K562 (cell line): Measurements from ENCODE around the gene SRBD1. TPM values are rescaled to one million over a fixed set of nuclear protein-coding genes. Genes with fewer than 3 reads are reported as not detected.

Experiments used
- ATAC-seq: fragments of 200-7000 bp; cut with Tn5 transposase; 3 replicates; pipeline ENCODE4 v1.9.1; 2020; ENCODE audit warnings: moderate library complexity
- Bru-seq: library from RNA; stranded (reverse); fragments of 400-500 nt; gene quantifications from one replicate; lab custom pipeline; 2021; lab: Mats Ljungman, UMichigan
- BruChase-seq, 2 experiments: library from RNA; stranded (reverse); fragments of 400-500 nt; gene quantifications; one replicate each; lab custom pipeline; 2021; lab: Mats Ljungman, UMichigan
- BruUV-seq: library from RNA; stranded (reverse); fragments of 400-500 nt; replicated peaks from 2 replicates; lab custom pipeline; 2021; lab: Mats Ljungman, UMichigan
- CTCF ChIA-PET: fragments of 300-600 bp; formaldehyde crosslinking; extraction: SDS; loops from one replicate; lab custom pipeline; 2021; ENCODE audit warnings: low intra/inter-chr PET ratio; lab: Yijun Ruan, JAX
- POLR2A ChIA-PET: fragments of 300-600, 350-650 bp; sonication (Branson Sonifier 250); formaldehyde crosslinking; extraction: SDS; loops from one replicate; lab custom pipeline; 2021; ENCODE audit warnings: antibody characterized with exemption, inconsistent platforms; lab: Yijun Ruan, JAX
- DNase-seq, 4 experiments: peaks; one replicate each; pipeline versions ENCODE4 v3.0.0 to v3.0.0-alpha.2; 2011 to 2018; ENCODE audit warnings: low spot score in 3 of 4, mixed read lengths in 3 of 4; ENCODE audit errors: extremely low read depth in 1 of 4
- FAIRE-seq: peaks from 2 replicates; lab custom pipeline; 2011; peaks lifted over from hg19 to GRCh38; lab: Jason Lieb, UNC
- H2AFZ ChIP-seq: 2 replicates; pipeline ENCODE4 v1.6.0; 2011; ENCODE audit warnings: low read depth, low read length, control low read depth, inconsistent platforms
- H3K27ac ChIP-seq: fragments of 200-600 bp; 3 replicates; pipeline ENCODE4 v1.8.0; 2011; ENCODE audit warnings: low read depth, mild to moderate bottlenecking, control low read depth, inconsistent platforms, low read length, moderate library complexity, mixed read lengths; ENCODE audit errors: extremely low read depth
- H3K27me3 ChIP-seq, 2 experiments: fragments of 300-600 bp in 1 of 2; 2 replicates in 1 of 2; 3 replicates in 1 of 2; pipeline versions ENCODE4 v1.6.0 to v1.8.0; 2011; ENCODE audit warnings: inconsistent platforms in 2 of 2, low read length in 2 of 2, mild to moderate bottlenecking in 1 of 2, mixed read lengths in 1 of 2, moderate library complexity in 1 of 2; ENCODE audit not compliant: control insufficient read depth in 2 of 2, insufficient read depth in 2 of 2
- H3K36me3 ChIP-seq: fragments of 300-600 bp; 3 replicates; pipeline ENCODE4 v1.8.0; 2011; ENCODE audit warnings: mild to moderate bottlenecking, low read length, inconsistent platforms; ENCODE audit not compliant: control insufficient read depth, insufficient read depth
- H3K4me1 ChIP-seq, 2 experiments: fragments of 200-600 bp in 1 of 2; replicated peaks in 1 of 2; 2 replicates in 1 of 2; 3 replicates in 1 of 2; pipeline versions ENCODE4 v1.5.1 to v1.8.0; 2011; ENCODE audit warnings: inconsistent platforms in 2 of 2, low read length in 2 of 2, mild to moderate bottlenecking in 1 of 2, mixed read lengths in 1 of 2, moderate library complexity in 1 of 2; ENCODE audit not compliant: control insufficient read depth in 2 of 2, insufficient read depth in 2 of 2
- H3K4me2 ChIP-seq: 2 replicates; pipeline ENCODE4 v1.6.1; 2011; ENCODE audit warnings: low read length, control low read depth, inconsistent platforms, mixed read lengths; ENCODE audit not compliant: insufficient read depth
- H3K4me3 ChIP-seq: fragments of 200-600 bp; sonication (generic), shearing (Covaris generic); 2 replicates; pipeline ENCODE4 v1.5.1; 2016; ENCODE audit warnings: control low read depth, inconsistent platforms
- H3K79me2 ChIP-seq: fragments of 200-600 bp; 3 replicates; pipeline ENCODE4 v1.8.0; 2011; ENCODE audit warnings: low read length, inconsistent platforms; ENCODE audit not compliant: control insufficient read depth, insufficient read depth
- H3K9ac ChIP-seq, 2 experiments: 2 replicates each; pipeline versions ENCODE4 v1.6.0 to v1.6.1; 2011; ENCODE audit warnings: low read depth in 2 of 2, low read length in 2 of 2, control low read depth in 1 of 2, inconsistent platforms in 1 of 2, mild to moderate bottlenecking in 1 of 2, mixed read lengths in 1 of 2; ENCODE audit not compliant: insufficient read depth in 1 of 2
- H3K9me1 ChIP-seq: one replicate; pipeline ENCODE4 v1.6.0; 2011; ENCODE audit warnings: inconsistent platforms, mild to moderate bottlenecking, low read length, moderate library complexity; ENCODE audit not compliant: control insufficient read depth, insufficient read depth
- H3K9me3 ChIP-seq: replicated peaks from 2 replicates; pipeline ENCODE4 v1.5.1; 2011; ENCODE audit warnings: low read depth, low read length, inconsistent platforms; ENCODE audit not compliant: control insufficient read depth, insufficient read depth
- H4K20me1 ChIP-seq: replicated peaks from 2 replicates; pipeline ENCODE4 v1.6.1; 2011; ENCODE audit warnings: low read length, inconsistent platforms, mixed read lengths; ENCODE audit not compliant: control insufficient read depth, insufficient read depth
- ATF1 ChIP-seq, 2 experiments: fragments of 450-650 bp in 1 of 2; IDR thresholded peaks; 2 replicates each; pipeline ENCODE4 v1.6.1; 2016; ENCODE audit warnings: missing compliant biosample characterization in 1 of 2, missing genetic modification characterization in 1 of 2
- CREBBP ChIP-seq: IDR thresholded peaks from one replicate; pipeline ENCODE4 v1.6.1; 2012; ENCODE audit warnings: low read depth, mild to moderate bottlenecking, control low read depth, inconsistent platforms, low read length
- MBD2 ChIP-seq: sonication (generic); IDR thresholded peaks from 2 replicates; pipeline ENCODE4 v1.6.1; 2016; ENCODE audit warnings: low read depth, borderline replicate concordance
- ZBTB40 ChIP-seq, 2 experiments: fragments of 450-650 bp in 1 of 2; sonication (generic) in 1 of 2; formaldehyde crosslinking in 1 of 2; IDR thresholded peaks; 2 replicates each; pipeline versions ENCODE4 v1.7.1 to v1.9.0; 2016 to 2022; ENCODE audit warnings: inconsistent platforms in 1 of 2, mild to moderate bottlenecking in 1 of 2, missing genetic modification reagents in 1 of 2
- WGBS: fragments of 100-300 bp; shearing (Covaris generic); methylation state at CpG from one replicate; pipeline ENCODE4 v1.1.6; 2016; ENCODE audit warnings: low coverage, mixed read lengths; ENCODE audit not compliant: insufficient coverage; ENCODE audit errors: missing lambda C conversion rate; 5-methylcytosine and 5-hydroxymethylcytosine counted together
- in situ Hi-C: fragments of 300-500 bp; cut with MboI; formaldehyde crosslinking; loops from 4 replicates; pipeline ENCODE4 v1.15.0; 2018; ENCODE audit warnings: inconsistent platforms, mixed read lengths
- intact Hi-C: fragments of 100-400 bp; cut with micrococcal nuclease; formaldehyde crosslinking; loops from 2 replicates; pipeline ENCODE4 v1.14.2; 2022
- long read RNA-seq, 3 experiments: library from polyadenylated mRNA in 2 of 3; library from RNA in 1 of 3; unstranded in 2 of 3; stranded (forward) in 1 of 3; transcript quantifications; one replicate each; pipeline ENCODE4 v2.0.0, GENCODE V29; 2019 to 2022
- polyA minus RNA-seq, 3 experiments: library from RNA; depleted of rRNA, polyadenylated mRNA; stranded (reverse); fragments of >200 nt; gene quantifications; 2 replicates each; pipeline ENCODE4 v1.2.3, GENCODE V29; 2011
- polyA plus RNA-seq, 8 experiments: library from polyadenylated mRNA; depleted of rRNA in 4 of 8; stranded (reverse) in 5 of 8; unstranded in 3 of 8; fragments of >200 nt; fragmentation: Nextera tagmentation in 2 of 8; fragmentation: Illumina TruSeq in 1 of 8; extraction: Ambion mirVana in 2 of 8; extraction: Trizol in 1 of 8; gene quantifications; 2 replicates each; pipeline versions ENCODE4 v1.2.1 to v1.2.3, GENCODE V29; 2011 to 2014; ENCODE audit warnings: inconsistent platforms in 1 of 8, missing spikeins in 1 of 8
- total RNA-seq, 7 experiments: library from RNA; depleted of rRNA in 6 of 7; stranded (reverse); fragments of >200 nt in 6 of 7; fragmentation: Illumina TruSeq in 2 of 7; extraction: Trizol in 2 of 7; gene quantifications; 2 replicates each; pipeline versions ENCODE4 v1.2.1 to v1.2.3, GENCODE V29; 2011 to 2021; ENCODE audit warnings: low replicate concordance in 1 of 7

SRBD1 gene
- 17.6 and 65.7 TPM in 2 replicates for total RNA-seq (2011; cell fraction: chromatin; rRNA removed; ENCODE audit: low replicate concordance)
- total RNA-seq (2011; cell fraction: nucleolus; rRNA removed) = 9.3 and 12.1 TPM in 2 replicates
- 18.6 and 21.4 TPM in 2 replicates for total RNA-seq (2011; cell fraction: nucleoplasm; rRNA removed)
- total RNA-seq (2014; rRNA removed) = 14.7 and 16.1 TPM in 2 replicates
- total RNA-seq (2014; rRNA removed; fragmentation: Illumina TruSeq; extraction: Trizol) = 23.2 and 28.0 TPM in 2 replicates
- 19.5 and 21.3 TPM in 2 replicates for total RNA-seq (2015; rRNA removed; fragmentation: Illumina TruSeq; extraction: Trizol)
- total RNA-seq (2021) = 13.0 and 14.6 TPM in 2 replicates
- 9.4 and 12.6 TPM in 2 replicates for polyA plus RNA-seq (2011; rRNA removed)
- polyA plus RNA-seq (2011; cell fraction: cytosol; rRNA removed) = 2.2 and 4.4 TPM in 2 replicates
- 7.7 and 10.2 TPM in 2 replicates for polyA plus RNA-seq (2011; cell fraction: nucleus; rRNA removed)
- 8.7 and 10.8 TPM in 2 replicates for polyA plus RNA-seq (2012)
- polyA plus RNA-seq (2014; fragmentation: Illumina TruSeq; extraction: Trizol) = 12.5 and 15.5 TPM in 2 replicates
- 10 to 100 TPM in 1 of 2 experiments, 1 to 10 TPM in 1; 6.9 to 16.2 TPM for polyA plus RNA-seq (2014; fragmentation: Nextera tagmentation; extraction: Ambion mirVana)
- 7.8 and 8.3 TPM in 2 replicates for polyA plus RNA-seq (2014; rRNA removed)
- 44.2 and 47.9 TPM in 2 replicates for polyA minus RNA-seq (2011; rRNA and poly(A)+ RNA removed)
- polyA minus RNA-seq (2011; cell fraction: cytosol; rRNA and poly(A)+ RNA removed) = 8.1 and 12.8 TPM in 2 replicates
- 27.5 and 45.9 TPM in 2 replicates for polyA minus RNA-seq (2011; cell fraction: nucleus; rRNA and poly(A)+ RNA removed)
- Bru-seq, nascent RNA = percentile 80 among the genes with signal in this experiment
- BruChase-seq, experiment 1, labeled RNA remaining after a 2-hour chase = percentile 81 among the genes with signal in this experiment
- BruChase-seq, experiment 2, labeled RNA remaining after a 6-hour chase = percentile 74 among the genes with signal in this experiment
- long read RNA-seq, experiment 1, transcript SRBD1-201 (21 exons, 3,681 nt) = major isoform, 50 of 85 reads
- long read RNA-seq, experiment 1, partial matches to known transcripts = 14 of 85 reads
- long read RNA-seq, experiment 1, other reads (novel, unspliced or antisense) = 21 of 85 reads
- long read RNA-seq, experiment 2, partial matches to known transcripts = 6 of 10 reads
- long read RNA-seq, experiment 2, other reads (novel, unspliced or antisense) = 3 of 10 reads
- long read RNA-seq, experiment 3, transcript SRBD1-201 (21 exons, 3,681 nt) = major isoform, 5 of 11 reads
- long read RNA-seq, experiment 3, partial matches to known transcripts = 4 of 11 reads
- long read RNA-seq, experiment 3, other reads (novel, unspliced or antisense) = 2 of 11 reads

GRCh38 chr2:45611020-45611859 lies at the start of gene SRBD1:
SRBD1 (minus strand) TSS chr2:45611267; CDS start chr2:45605441, 5,826 bp downstream.
- Histone ChIP-seq H4K20me1 (no peaks in the 10 kb centered on the region), H3K27me3 (no peaks in the 10 kb centered on the region), H3K79me2 (peaks cover 43% of the 10 kb centered on the region), H3K4me2 (peak within 1 kb of the TSS; percentile 88), H2AFZ (peak within 1 kb of the TSS; percentile 94), H3K4me1 (peaks cover 0 to 16% of the 10 kb centered on the region in 2 experiments; a peak in 2 of 5 replicates), H3K9me1 (no peaks in the 10 kb centered on the region), H3K36me3 (no peaks in the 10 kb centered on the region), H3K9ac (peak within 1 kb of the TSS; percentile 88), H3K4me3 (peak within 1 kb of the TSS; percentile 62), H3K27ac (peak within 1 kb of the TSS; percentile 89), H3K9me3 (no peaks in the 10 kb centered on the region)
- ChIA-PET CTCF (no interaction called here), POLR2A (interaction anchor here (0.6 to 2.9 kb wide), 8 partner anchors 8 to 1429 kb away, joined by 3 to 9 read pairs (median 4); no protein-coding TSS in a partner anchor)
- under 1% methylated on average over 41 of the region's 44 CpGs for WGBS
- TSS peak; percentile 66 for BruUV-seq
- in situ Hi-C loops (no loop called here), intact Hi-C loops (no loop called here)
- ATAC-seq (peak; percentile 97), DNase-seq (peak; percentile 90 to 98 (median 92)), FAIRE-seq (peak; percentile 94)
- no peak for TF ChIP-seq ATF1 (CRISPR knock-in tag; IDR thresholded peaks at IDR 0.05)
- TF ChIP-seq ATF1 (tag; IDR thresholded peaks at IDR 0.05) = peak; percentile 81
- TF ChIP-seq MBD2 = peak; percentile 76
- TF ChIP-seq ZBTB40 (IDR thresholded peaks at IDR 0.05) = peak; percentile 98
- TF ChIP-seq ZBTB40 (CRISPR knock-in tag; IDR thresholded peaks at IDR 0.05) = no peak
- no peak for TF ChIP-seq CREBBP
